Heart left ventricle (tissue), 13 donors: ENCODE results near the gene LCN2.
A peak's percentile ranks its signal among the peaks of the same experiment; 100 is the strongest.

ENCODE experiments used
- POLR2A ChIP-seq, 2 donors: fragments of 450-650 bp; IDR thresholded peaks; one replicate each; pipeline ENCODE4 v1.6.1; 2017; ENCODE audit warnings: antibody characterized with exemption in 2 of 2, mild to moderate bottlenecking in 2 of 2, moderate library complexity in 2 of 2
- TF ChIP-seq, protein P1 (sequence below), 12 donors: fragments of 200-600 bp; sonication (generic) in 4 of 12; IDR thresholded peaks; one replicate each; pipeline versions ENCODE4 v1.5.0 to v1.8.0; 2018 to 2022; ENCODE audit warnings: antibody characterized with exemption in 12 of 12, mild to moderate bottlenecking in 5 of 12
- donor health status: ischemic (EF 13 %, LVEDD 7.1; RV severe dilation, severe dysfunction).
- donor health status: DM: no; HTN: yes; CAD: no.
- donor health status: DM: no; HTN: no; CAD: no.
- donor health status: ischemic (EF 25% LVEDD 6.9; RV normal size, moderate dysfunction).
- donor health status: ischemic (EF 25% LVEDD 5.7; RV mildly dilated, moderate dysfunction).
- donor health status: ischemic (EF 35%, LVEDD 5.7; RV mildly dilated, moderate dysfunction).
- donor health status: nonischemic (EF 11% LVEDD 7.7; RV severe dilation, severe dysfunction).
- donor health status: DM: yes; HTN: yes; CAD: no.
- donor health status: PGD.
- donor health status: ischemic (EF 29% LVEDD 5.4; RV normal size, mild dysfunction).
- donor health status: nonischemic (EF 23%, LVEDD 6.1; RV moderate dilation, normal function).

DNA sequence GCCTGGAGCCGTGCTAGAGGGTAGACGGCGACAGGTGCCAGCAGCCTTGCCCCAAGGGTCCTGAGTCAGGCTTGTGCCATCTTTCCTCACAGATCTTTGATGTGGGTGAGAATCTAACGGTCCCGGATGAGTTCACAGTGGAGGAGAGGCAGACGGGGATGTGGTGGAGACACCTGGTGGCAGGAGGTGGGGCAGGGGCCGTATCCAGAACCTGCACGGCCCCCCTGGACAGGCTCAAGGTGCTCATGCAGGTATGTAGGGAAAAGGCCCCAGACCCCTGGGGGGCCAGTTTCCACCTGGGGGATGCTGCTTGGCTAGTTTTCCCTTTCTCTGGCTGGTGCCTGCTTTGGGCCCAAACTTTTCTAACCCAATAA is 45.7 kb upstream of the LCN2 start:
- TF ChIP-seq, protein P1, sequence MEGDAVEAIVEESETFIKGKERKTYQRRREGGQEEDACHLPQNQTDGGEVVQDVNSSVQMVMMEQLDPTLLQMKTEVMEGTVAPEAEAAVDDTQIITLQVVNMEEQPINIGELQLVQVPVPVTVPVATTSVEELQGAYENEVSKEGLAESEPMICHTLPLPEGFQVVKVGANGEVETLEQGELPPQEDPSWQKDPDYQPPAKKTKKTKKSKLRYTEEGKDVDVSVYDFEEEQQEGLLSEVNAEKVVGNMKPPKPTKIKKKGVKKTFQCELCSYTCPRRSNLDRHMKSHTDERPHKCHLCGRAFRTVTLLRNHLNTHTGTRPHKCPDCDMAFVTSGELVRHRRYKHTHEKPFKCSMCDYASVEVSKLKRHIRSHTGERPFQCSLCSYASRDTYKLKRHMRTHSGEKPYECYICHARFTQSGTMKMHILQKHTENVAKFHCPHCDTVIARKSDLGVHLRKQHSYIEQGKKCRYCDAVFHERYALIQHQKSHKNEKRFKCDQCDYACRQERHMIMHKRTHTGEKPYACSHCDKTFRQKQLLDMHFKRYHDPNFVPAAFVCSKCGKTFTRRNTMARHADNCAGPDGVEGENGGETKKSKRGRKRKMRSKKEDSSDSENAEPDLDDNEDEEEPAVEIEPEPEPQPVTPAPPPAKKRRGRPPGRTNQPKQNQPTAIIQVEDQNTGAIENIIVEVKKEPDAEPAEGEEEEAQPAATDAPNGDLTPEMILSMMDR (IDR thresholded peaks at IDR 0.05), result peak in 2 of 12 donors; percentile 8 to 11
- no peak for TF ChIP-seq POLR2A (IDR thresholded peaks at IDR 0.05)
